Omental fat pad (tissue), 4 donors: ENCODE data around the gene TMEM240. TPM values are rescaled to one million over a fixed set of nuclear protein-coding genes. Genes with fewer than 3 reads are reported as not detected.
A peak's percentile ranks its signal among the peaks of the same experiment; 100 is the strongest.

Source experiments
- ATAC-seq: fragments of 150-250 bp; one replicate; pipeline ENCODE4 v1.9.1; 2016; ENCODE audit warnings: mild to moderate bottlenecking, moderate library complexity; ENCODE audit not compliant: low FRiP score
- DNase-seq: peaks from one replicate; pipeline ENCODE4 v3.0.0-alpha.2; 2019; ENCODE audit warnings: low spot score
- CTCF ChIP-seq, 3 donors: fragments of 450-650 bp; IDR thresholded peaks; one replicate each; pipeline ENCODE4 v1.5.1; 2016 to 2017; ENCODE audit warnings: antibody characterized with exemption in 3 of 3, mild to moderate bottlenecking in 3 of 3, moderate library complexity in 2 of 3
- total RNA-seq, 4 donors: library from RNA; depleted of rRNA; stranded (reverse); fragments of >200 nt; gene quantifications; one replicate each; pipeline ENCODE4 v1.1.0, GENCODE V29; 2016

TMEM240 gene
- total RNA-seq, 4 donors from 2014 or later = 2.6 to 3.5 (median 3.1) TPM

GRCh38 chr1:1556505-1556904, 16.1 kb upstream of the TMEM240 start:
- DNase-seq = no peak
- TF ChIP-seq CTCF (IDR thresholded peaks at IDR 0.05) = no peak
- no peak for ATAC-seq

GRCh38 chr1:1554926-1555915, 14.8 kb upstream of the TMEM240 start:
- peak; percentile 60 for ATAC-seq

GRCh38 chr1:1554550-1554925, 14.1 kb upstream of the TMEM240 start:
- ATAC-seq (peak; percentile 4), DNase-seq (no peak)
- TF ChIP-seq CTCF (IDR thresholded peaks at IDR 0.05) = no peak

More at GRCh38 chr1:1554926-1555915, 14.8 kb upstream of the TMEM240 start:
- no peak for DNase-seq
- no peak for TF ChIP-seq CTCF (IDR thresholded peaks at IDR 0.05)

- TF ChIP-seq CTCF (IDR thresholded peaks at IDR 0.05) = no peak
- no peak for DNase-seq
- ATAC-seq = no peak
These were observed 13.5 kb upstream of the TMEM240 start for GRCh38 chr1:1553821-1554494.

GRCh38 chr1:1552263-1552639, 11.8 kb upstream of the TMEM240 start:
- ATAC-seq (no peak), DNase-seq (no peak)
- no peak for TF ChIP-seq CTCF (IDR thresholded peaks at IDR 0.05)

- DNase-seq (no peak), ATAC-seq (no peak)
- no peak for TF ChIP-seq CTCF (IDR thresholded peaks at IDR 0.05)
These were observed 11.3 kb upstream of the TMEM240 start for GRCh38 chr1:1551524-1552262.
